Mesendoderm (in vitro differentiated cells): ENCODE results near the gene TRPM3. TPM values are rescaled to one million over a fixed set of nuclear protein-coding genes. Genes with fewer than 3 reads are reported as not detected.

Experiments
- DNase-seq: peaks from one replicate; pipeline ENCODE4 v3.0.0; 2013
- H2AK5ac ChIP-seq: 2 replicates; pipeline ENCODE4 v1.6.1; 2013; ENCODE audit warnings: low read length, inconsistent platforms
- H2BK120ac ChIP-seq: 2 replicates; pipeline ENCODE4 v1.6.1; 2013; ENCODE audit warnings: low read depth, mild to moderate bottlenecking, low read length, moderate library complexity, mixed read lengths
- H2BK15ac ChIP-seq: replicated peaks from 2 replicates; pipeline ENCODE4 v1.6.1; 2013; ENCODE audit warnings: low read depth, mild to moderate bottlenecking, moderate library complexity
- H2BK5ac ChIP-seq: 2 replicates; pipeline ENCODE4 v1.6.1; 2013; ENCODE audit warnings: low read length, inconsistent platforms
- H3K18ac ChIP-seq: 2 replicates; pipeline ENCODE4 v1.6.1; 2013; ENCODE audit warnings: mild to moderate bottlenecking, low read length, mixed read lengths
- H3K23ac ChIP-seq: one replicate; pipeline ENCODE4 v1.6.1; 2013; ENCODE audit warnings: low read length
- H3K27ac ChIP-seq: 2 replicates; pipeline ENCODE4 v1.5.1; 2013; ENCODE audit warnings: low read depth, mild to moderate bottlenecking, inconsistent platforms, low read length, moderate library complexity
- H3K27me3 ChIP-seq: 2 replicates; pipeline ENCODE4 v1.6.1; 2013; ENCODE audit warnings: low read length, control low read depth, mild to moderate bottlenecking, inconsistent platforms; ENCODE audit not compliant: insufficient read depth, poor library complexity
- H3K36me3 ChIP-seq: 2 replicates; pipeline ENCODE4 v1.6.1; 2013; ENCODE audit warnings: low read length, inconsistent platforms; ENCODE audit not compliant: control insufficient read depth, insufficient read depth
- H3K4ac ChIP-seq: one replicate; pipeline ENCODE4 v1.6.1; 2013; ENCODE audit warnings: low read depth, mild to moderate bottlenecking, low read length, moderate library complexity
- H3K4me1 ChIP-seq: 2 replicates; pipeline ENCODE4 v1.6.1; 2013; ENCODE audit warnings: low read depth, low read length, inconsistent platforms; ENCODE audit not compliant: control insufficient read depth
- H3K4me2 ChIP-seq: 2 replicates; pipeline ENCODE4 v1.6.1; 2013; ENCODE audit warnings: low read length
- H3K4me3 ChIP-seq: 2 replicates; pipeline ENCODE4 v1.5.1; 2013; ENCODE audit warnings: mild to moderate bottlenecking, low read length
- H3K56ac ChIP-seq: one replicate; pipeline ENCODE4 v1.6.1; 2013; ENCODE audit warnings: low read length
- H3K79me1 ChIP-seq: 2 replicates; pipeline ENCODE4 v1.6.1; 2013; ENCODE audit warnings: low read length, inconsistent platforms
- H3K79me2 ChIP-seq: 2 replicates; pipeline ENCODE4 v1.6.1; 2013; ENCODE audit warnings: mild to moderate bottlenecking, low read length; ENCODE audit not compliant: control insufficient read depth, insufficient read depth
- H3K9ac ChIP-seq: 2 replicates; pipeline ENCODE4 v1.6.1; 2013; ENCODE audit warnings: low read length, inconsistent platforms
- H4K5ac ChIP-seq: one replicate; pipeline ENCODE4 v1.6.1; 2013; ENCODE audit warnings: low read length
- H4K8ac ChIP-seq: one replicate; pipeline ENCODE4 v1.6.1; 2013; ENCODE audit warnings: low read depth, mild to moderate bottlenecking, control low read depth, low read length, moderate library complexity
- WGBS: extraction: QIAGEN DNeasy Blood & Tissue Kit; methylation state at CpG from one replicate; pipeline ENCODE4 v1.1.7; 2013; ENCODE audit warnings: low lambda C conversion rate, missing lambda C conversion rate; ENCODE audit not compliant: insufficient coverage; ENCODE audit errors: extremely low coverage; 5-methylcytosine and 5-hydroxymethylcytosine counted together
- small RNA-seq: library from polyadenylated mRNA; stranded (forward); fragments of <200 nt; extraction: miRNeasy Mini kit (QIAGEN cat#:217004); gene quantifications from one replicate; pipeline ENCODE3, GENCODE V24; 2013; ENCODE audit not compliant: insufficient read depth

Gene TRPM3

GRCh38 chr9:70479880-70480291, 641.5 kb downstream of the TRPM3 start:
- Histone ChIP-seq H3K56ac (no peak overlapping the region), H3K36me3 (no peaks in the 10 kb centered on the region), H3K27me3 (no peaks in the 10 kb centered on the region), H3K79me2 (no peaks in the 10 kb centered on the region), H2BK15ac (no peak overlapping the region), H4K8ac (no peak overlapping the region), H3K4me2 (no peak overlapping the region), H3K27ac (no peak overlapping the region), H2BK5ac (no peak overlapping the region), H3K4me1 (peaks cover 2% of the 10 kb centered on the region), H3K79me1 (no peaks in the 10 kb centered on the region), H2AK5ac (no peak overlapping the region), H3K18ac (no peak overlapping the region), H3K4ac (no peak overlapping the region), H3K9ac (no peak overlapping the region), H3K23ac (no peak overlapping the region), H2BK120ac (no peak overlapping the region), H3K4me3 (no peak overlapping the region), H4K5ac (no peak overlapping the region)
- DNase-seq = peak; percentile 45
- WGBS = no CpG with 5 or more reads among the region's 5 CpGs

Small RNA genes lying within 50 kb of the gene (small RNA-seq; reads per million reads assigned to genes)
- gene MIR204 (3,199 reads per million, percentile 99 among the genes with 10 or more reads in this experiment), gene RN7SL726P (not detected)
